Astrocyte of the cerebellum (primary cell): Measurements from ENCODE around the gene GPR150.
A peak's percentile ranks its signal among the peaks of the same experiment; 100 is the strongest.

Experiments used
- DNase-seq: peaks from one replicate; pipeline ENCODE4 v3.0.0-alpha.2; 2011; ENCODE audit warnings: low read depth
- H3K4me3 ChIP-seq: 2 replicates; pipeline ENCODE4 v1.5.1; 2011; ENCODE audit warnings: mild to moderate bottlenecking, low read depth, low read length, moderate library complexity
- in situ Hi-C: cut with HindIII; loops from 2 replicates; pipeline ENCODE4 v1.10.0; 2017; ENCODE audit warnings: low sequenced_read_pairs
- TF ChIP-seq, protein P1 (sequence below): IDR thresholded peaks from 2 replicates; pipeline ENCODE4 v1.5.1; 2012; ENCODE audit warnings: low read length, low read depth, moderate library complexity, mild to moderate bottlenecking; ENCODE audit errors: missing control alignments

Gene GPR150

DNA sequence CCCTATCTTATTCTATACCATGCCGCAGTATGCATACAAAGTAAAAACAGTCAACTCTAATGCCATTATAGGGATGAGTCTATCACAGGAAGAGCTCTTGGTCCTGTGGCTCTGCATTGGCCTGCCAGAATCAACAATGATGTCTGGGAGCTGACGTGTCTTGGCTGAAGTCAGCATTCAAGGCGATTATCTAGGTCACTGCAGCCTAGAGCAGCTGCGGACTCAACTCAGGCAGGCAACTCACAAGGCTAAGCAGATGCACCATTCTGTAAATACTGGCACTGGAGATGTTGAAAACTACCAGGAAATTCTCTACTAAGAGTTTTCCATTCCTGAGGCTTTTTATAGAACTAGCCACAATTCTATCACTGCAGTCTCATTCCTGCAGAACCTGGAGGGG, 49.7 kb downstream of the GPR150 start:
- peak; percentile 89 for DNase-seq
- TF ChIP-seq, protein P1, sequence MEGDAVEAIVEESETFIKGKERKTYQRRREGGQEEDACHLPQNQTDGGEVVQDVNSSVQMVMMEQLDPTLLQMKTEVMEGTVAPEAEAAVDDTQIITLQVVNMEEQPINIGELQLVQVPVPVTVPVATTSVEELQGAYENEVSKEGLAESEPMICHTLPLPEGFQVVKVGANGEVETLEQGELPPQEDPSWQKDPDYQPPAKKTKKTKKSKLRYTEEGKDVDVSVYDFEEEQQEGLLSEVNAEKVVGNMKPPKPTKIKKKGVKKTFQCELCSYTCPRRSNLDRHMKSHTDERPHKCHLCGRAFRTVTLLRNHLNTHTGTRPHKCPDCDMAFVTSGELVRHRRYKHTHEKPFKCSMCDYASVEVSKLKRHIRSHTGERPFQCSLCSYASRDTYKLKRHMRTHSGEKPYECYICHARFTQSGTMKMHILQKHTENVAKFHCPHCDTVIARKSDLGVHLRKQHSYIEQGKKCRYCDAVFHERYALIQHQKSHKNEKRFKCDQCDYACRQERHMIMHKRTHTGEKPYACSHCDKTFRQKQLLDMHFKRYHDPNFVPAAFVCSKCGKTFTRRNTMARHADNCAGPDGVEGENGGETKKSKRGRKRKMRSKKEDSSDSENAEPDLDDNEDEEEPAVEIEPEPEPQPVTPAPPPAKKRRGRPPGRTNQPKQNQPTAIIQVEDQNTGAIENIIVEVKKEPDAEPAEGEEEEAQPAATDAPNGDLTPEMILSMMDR = no peak
- in situ Hi-C loops = loop anchor here (5.0 kb wide), 1 partner anchor 73 kb away; no protein-coding TSS in a partner anchor
- no peak overlapping the region for H3K4me3 ChIP-seq

DNA sequence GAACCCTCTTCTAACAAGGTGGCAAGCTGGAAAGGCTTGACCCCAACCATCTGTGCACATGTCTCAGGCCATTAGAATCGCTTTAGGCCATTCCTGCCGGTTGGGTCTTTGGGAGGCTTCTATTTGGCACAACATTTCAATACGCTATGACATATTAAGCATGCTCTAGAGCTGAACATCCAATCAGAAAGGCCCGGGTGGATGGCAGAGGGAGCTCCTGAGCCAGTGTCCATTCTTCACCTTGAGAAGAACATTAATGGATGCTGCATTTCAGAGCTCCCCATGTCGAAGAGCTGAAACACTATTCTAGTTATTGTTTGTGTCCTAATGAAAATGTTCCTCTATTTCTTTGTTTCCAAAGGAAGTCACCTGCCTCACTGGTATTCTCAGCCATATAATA, 50.1 kb downstream of the GPR150 start:
- in situ Hi-C loops = loop anchor here (5.0 kb wide), 1 partner anchor 72 kb away; no protein-coding TSS in a partner anchor
- H3K4me3 ChIP-seq = no peak overlapping the region
- TF ChIP-seq, protein P1 = peak; percentile 10
- no peak for DNase-seq

DNA sequence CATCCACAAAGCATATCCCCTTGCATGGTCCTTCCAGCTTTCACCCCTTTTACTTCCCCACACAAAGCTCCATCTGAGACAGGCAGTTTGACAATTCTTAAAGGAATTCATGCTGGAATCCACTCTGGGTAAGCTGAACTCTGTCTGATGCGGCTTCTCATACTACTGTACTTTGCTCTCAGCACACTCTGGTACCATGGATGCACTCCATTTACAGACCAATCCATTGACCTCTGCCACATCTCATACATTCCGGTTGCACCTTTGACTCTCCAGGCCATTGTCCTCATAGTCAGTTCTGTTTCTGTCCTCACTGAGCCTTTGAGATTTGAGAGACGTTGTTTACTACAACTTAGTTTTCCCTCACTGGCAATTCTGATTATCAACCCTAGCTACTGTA, 50.7 kb downstream of the GPR150 start:
- no peak for DNase-seq
- TF ChIP-seq, protein P1 = no peak
- in situ Hi-C loops = no loop called here
- H3K4me3 ChIP-seq = no peak overlapping the region
